ENCODE data around the gene SLC2A5. TPM values are rescaled to one million over a fixed set of nuclear protein-coding genes. Genes with fewer than 3 reads are reported as not detected.

The SLC2A5 gene
- total RNA-seq, 4 donors from 2014 or later: 12.4 to 730 (median 340) TPM

GRCh38 chr1:9047019-9047418, 22.4 kb downstream of the SLC2A5 start:
- H3K9me3 ChIP-seq: no peaks in the 10 kb centered on the region
- peaks cover 0 to 16% (median 0%) of the 10 kb centered on the region in 3 donors for H3K36me3 ChIP-seq
- DNase-seq: peak in 1 of 3 donors; percentile 3
- H3K4me1 ChIP-seq: no peaks in the 10 kb centered on the region
- no peak for TF ChIP-seq CTCF (IDR thresholded peaks at IDR 0.05)
- TF ChIP-seq POLR2A (IDR thresholded peaks at IDR 0.05): no peak
- no peak overlapping the region for H3K27ac ChIP-seq
- H3K4me3 ChIP-seq: no peak overlapping the region
- H3K27me3 ChIP-seq: no peaks in the 10 kb centered on the region

GRCh38 chr1:9045861-9046510, 23.4 kb downstream of the SLC2A5 start:
- no peak for DNase-seq
- no peaks in the 10 kb centered on the region for H3K4me1 ChIP-seq
- no peaks in the 10 kb centered on the region for H3K27me3 ChIP-seq
- no peak overlapping the region for H3K27ac ChIP-seq
- TF ChIP-seq POLR2A (IDR thresholded peaks at IDR 0.05): no peak
- TF ChIP-seq CTCF (IDR thresholded peaks at IDR 0.05): no peak
- H3K9me3 ChIP-seq: no peaks in the 10 kb centered on the region
- H3K36me3 ChIP-seq: peaks cover 0 to 24% (median 0%) of the 10 kb centered on the region in 3 donors
- no peak overlapping the region for H3K4me3 ChIP-seq

- H3K27me3 ChIP-seq: no peaks in the 10 kb centered on the region
- H3K4me1 ChIP-seq: no peaks in the 10 kb centered on the region
- no peak overlapping the region for H3K27ac ChIP-seq
- TF ChIP-seq CTCF (IDR thresholded peaks at IDR 0.05) (no peak), POLR2A (IDR thresholded peaks at IDR 0.05) (no peak)
- no peak overlapping the region for H3K4me3 ChIP-seq
- H3K9me3 ChIP-seq: no peaks in the 10 kb centered on the region
- no peak for DNase-seq
- peaks cover 0 to 40% (median 0%) of the 10 kb centered on the region in 3 donors for H3K36me3 ChIP-seq
Measured at GRCh38 chr1:9044236-9044635, 25.2 kb downstream of the SLC2A5 start.

- TF ChIP-seq POLR2A (IDR thresholded peaks at IDR 0.05): no peak
- TF ChIP-seq CTCF (IDR thresholded peaks at IDR 0.05): no peak
- peaks cover 0 to 52% (median 0%) of the 10 kb centered on the region in 3 donors for H3K36me3 ChIP-seq
- H3K27ac ChIP-seq: no peak overlapping the region
- H3K9me3 ChIP-seq: no peaks in the 10 kb centered on the region
- no peaks in the 10 kb centered on the region for H3K4me1 ChIP-seq
- DNase-seq: no peak
- no peaks in the 10 kb centered on the region for H3K27me3 ChIP-seq
- no peak overlapping the region for H3K4me3 ChIP-seq
Measured at GRCh38 chr1:9042272-9042671, 27.2 kb downstream of the SLC2A5 start.

- TF ChIP-seq POLR2A (IDR thresholded peaks at IDR 0.05) (no peak), CTCF (IDR thresholded peaks at IDR 0.05) (no peak)
- Histone ChIP-seq H3K4me1 (no peaks in the 10 kb centered on the region), H3K27me3 (no peaks in the 10 kb centered on the region)
Measured at GRCh38 chr1:9041116-9041779, 28.2 kb downstream of the SLC2A5 start.

More at GRCh38 chr1:9041116-9041779, 28.2 kb downstream of the SLC2A5 start:
- peaks cover 0 to 45% (median 0%) of the 10 kb centered on the region in 3 donors for H3K36me3 ChIP-seq
- H3K9me3 ChIP-seq: no peaks in the 10 kb centered on the region
- no peak overlapping the region for H3K27ac ChIP-seq
- H3K4me3 ChIP-seq: no peak overlapping the region
- DNase-seq: no peak

Measured in Peyer's patch (tissue), 4 donors.